ENCODE measurements around the gene SLC35F4. TPM values are rescaled to one million over a fixed set of nuclear protein-coding genes. Genes with fewer than 3 reads are reported as not detected.

SLC35F4 gene
- total and polyA plus RNA-seq, 2 of the 8 experiments (the other 6 are each of a cell fraction or from before 2014, with no cell fraction given): not detected

DNA sequence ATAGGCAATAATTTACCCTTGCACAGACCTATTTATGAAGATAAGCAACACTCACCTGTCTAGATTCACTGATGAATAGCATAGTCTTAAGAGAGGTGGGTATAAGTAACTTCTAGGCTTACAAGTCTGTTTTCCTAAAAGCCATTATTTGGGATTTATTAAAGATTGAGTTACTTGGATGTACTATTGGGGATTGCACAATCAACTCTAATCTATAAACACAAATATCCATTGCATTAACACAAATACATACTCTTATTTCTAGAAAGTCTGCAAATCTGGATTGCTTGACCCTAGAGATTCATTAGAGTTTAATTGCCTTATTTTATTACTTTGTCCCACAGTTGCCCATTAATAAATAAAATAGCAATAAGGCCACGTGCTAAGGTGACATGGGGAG is 224.1 kb downstream of the SLC35F4 start:
- no peak overlapping the region for H3K18ac ChIP-seq (ENCODE audit: extremely low read depth, low read length)
- H4K5ac ChIP-seq (ENCODE audit: insufficient read length, low read depth, low read length): no peak overlapping the region
- H2AK5ac ChIP-seq (ENCODE audit: low read depth, low read length): no peak overlapping the region
- no peaks in the 10 kb centered on the region for H3K9me3 ChIP-seq (ENCODE audit: insufficient read depth in 2 of 2, low read depth in 1 of 2, low read length in 1 of 2)
- H3K4me2 ChIP-seq (ENCODE audit: insufficient read depth in 1 of 2, low read depth in 2 of 2, low read length in 2 of 2): no peak overlapping the region
- H3K79me2 ChIP-seq (ENCODE audit: control insufficient read depth in 1 of 2, insufficient read depth in 2 of 2, low read length in 2 of 2): no peaks in the 10 kb centered on the region
- no peak overlapping the region for H3K23ac ChIP-seq (ENCODE audit: insufficient read length)
- H3K36me3 ChIP-seq (ENCODE audit: control insufficient read depth in 2 of 4, insufficient read depth in 4 of 4, low read length in 3 of 4): no peaks in the 10 kb centered on the region
- H2BK12ac ChIP-seq (ENCODE audit: low read depth, low read length): no peak overlapping the region
- no peak overlapping the region for H2BK5ac ChIP-seq (ENCODE audit: low read depth, low read length)
- ChIA-PET CTCF (ENCODE audit: partially characterized antibody) (no interaction called here), POLR2A (ENCODE audit: partially characterized antibody) (no interaction called here)
- H3K23me2 ChIP-seq (ENCODE audit: low read depth, low read length): no peaks in the 10 kb centered on the region
- H3K4ac ChIP-seq (replicated peaks; ENCODE audit: insufficient read length, low read depth, low read length): no peak overlapping the region
- H3K56ac ChIP-seq (replicated peaks; ENCODE audit: insufficient read length, low read depth, low read length): no peak overlapping the region
- no peak overlapping the region for H2AFZ ChIP-seq (ENCODE audit: low read length)
- no peak overlapping the region for H4K8ac ChIP-seq (ENCODE audit: extremely low read depth, insufficient read depth, low read length)
- 60% methylated on average over 1 of the region's 1 CpG; no CpG with 5 or more reads in 1 of the 2 experiments for WGBS, 2 experiments (ENCODE audit: extremely low coverage in 1 of 2, insufficient coverage in 1 of 2, insufficient read length in 1 of 2, insufficient replicate concordance in 2 of 2, low coverage in 1 of 2, low lambda C conversion rate in 2 of 2, missing lambda C conversion rate in 1 of 2)
- no peak overlapping the region for H3K27ac ChIP-seq (ENCODE audit: low read depth, low read length)
- TF ChIP-seq NANOG (IDR thresholded peaks at IDR 0.05; ENCODE audit: insufficient read depth, low read depth, low read length, poor library complexity, severe bottlenecking): no peak
- TF ChIP-seq JUND (IDR thresholded peaks at IDR 0.05; ENCODE audit: low read length): no peak
- peak; percentile 14; the same call in 1 of the 2 replicates for TF ChIP-seq CEBPB (IDR thresholded peaks at IDR 0.05; ENCODE audit: low read depth, low read length)
- TF ChIP-seq E2F6 (IDR thresholded peaks at IDR 0.05): no peak
- no peak for TF ChIP-seq RXRA (IDR thresholded peaks at IDR 0.05; ENCODE audit: insufficient read depth, low read depth, low read length)
- no peak overlapping the region for H3K14ac ChIP-seq (ENCODE audit: insufficient read length)
- no peak overlapping the region for H4K91ac ChIP-seq (replicated peaks; ENCODE audit: insufficient read length, low read length)
- no peak overlapping the region for H3K9ac ChIP-seq (replicated peaks in 1 of 4; ENCODE audit: extremely low read depth in 1 of 4, low read depth in 3 of 4, low read length in 3 of 4)
- no peaks in the 10 kb centered on the region for H3K27me3 ChIP-seq (replicated peaks in 1 of 4; ENCODE audit: control insufficient read depth in 3 of 4, extremely low read depth in 1 of 4, insufficient read depth in 3 of 4, low read length in 3 of 4)
- H2BK15ac ChIP-seq (ENCODE audit: low read length): no peak overlapping the region
- no peak overlapping the region for H2BK20ac ChIP-seq (ENCODE audit: low read length)
- no peaks in the 10 kb centered on the region for H3K79me1 ChIP-seq (ENCODE audit: low read depth, low read length)
- H4K20me1 ChIP-seq (replicated peaks in 1 of 2; ENCODE audit: control insufficient read depth in 1 of 2, insufficient read depth in 2 of 2, low read length in 2 of 2): no peaks in the 10 kb centered on the region
- DNase-seq (ENCODE audit: low read depth in 1 of 2, low spot score in 2 of 2) (no peak), FAIRE-seq (no peak)
- H3K4me3 ChIP-seq (ENCODE audit: extremely low read depth in 1 of 4, insufficient read depth in 2 of 4, low read depth in 3 of 4, low read length in 4 of 4): no peak overlapping the region
- H3K4me1 ChIP-seq (replicated peaks in 1 of 4; ENCODE audit: control insufficient read depth in 3 of 4, insufficient read depth in 4 of 4, low read length in 3 of 4): no peaks in the 10 kb centered on the region
- H2BK120ac ChIP-seq (replicated peaks; ENCODE audit: low read depth, low read length): no peak overlapping the region
